Prostate gland (tissue), 2 donors: ENCODE data around the gene POLR3C. TPM values are rescaled to one million over a fixed set of nuclear protein-coding genes. Genes with fewer than 3 reads are reported as not detected.

Source experiments
- DNase-seq: peaks from one replicate; pipeline ENCODE4 v3.0.0-alpha.2; 2019; ENCODE audit warnings: low spot score
- H3K27ac ChIP-seq, 2 donors: fragments of 200-600 bp; sonication (generic); 2 replicates each; pipeline ENCODE4 v1.5.1; 2017 to 2019
- H3K27me3 ChIP-seq: fragments of 200-600 bp; sonication (generic); replicated peaks from 2 replicates; pipeline ENCODE4 v1.5.1; 2019; ENCODE audit not compliant: insufficient read depth
- H3K36me3 ChIP-seq, 2 donors: fragments of 200-600 bp; sonication (generic); 1 replicate in 1 of 2; 2 replicates in 1 of 2; pipeline versions ENCODE4 v1.5.1 to v1.8.1; 2017 to 2019
- H3K4me1 ChIP-seq: fragments of 200-600 bp; sonication (generic); replicated peaks from 2 replicates; pipeline ENCODE4 v1.5.1; 2019
- H3K4me3 ChIP-seq, 2 donors: fragments of 200-600 bp; sonication (generic); 2 replicates each; pipeline ENCODE4 v1.5.1; 2017 to 2019
- H3K9me3 ChIP-seq: fragments of 200-600 bp; sonication (generic); 2 replicates; pipeline ENCODE4 v1.5.1; 2017
- POLR2A ChIP-seq: fragments of 450-650 bp; IDR thresholded peaks from one replicate; pipeline ENCODE4 v1.6.1; 2016; ENCODE audit warnings: antibody characterized with exemption, mild to moderate bottlenecking
- POLR2AphosphoS5 ChIP-seq: sonication (generic); formaldehyde crosslinking; IDR thresholded peaks from one replicate; pipeline ENCODE4 v1.6.1; 2017; ENCODE audit warnings: antibody characterized with exemption
- WGBS: methylation state at CpG from one replicate; pipeline ENCODE4 v1.1.5; 2018; 5-methylcytosine and 5-hydroxymethylcytosine counted together
- intact Hi-C: fragments of 100-400 bp; cut with DNase I; formaldehyde crosslinking; loops from one replicate; pipeline ENCODE4 v1.14.2; 2022
- microRNA-seq: library from miRNA; unstranded; fragments of <30 nt; microRNA quantifications from one replicate; pipeline ENCODE4, GENCODE V29; 2016
- small RNA-seq, 2 donors: library from RNA; depleted of rRNA; stranded (forward); fragments of <200 nt; gene quantifications; one replicate each; pipeline ENCODE3, GENCODE V24; 2016
- total RNA-seq, 2 donors: library from RNA; depleted of rRNA; stranded (reverse); fragments of >200 nt; gene quantifications; one replicate each; pipeline ENCODE4 v1.1.0, GENCODE V29; 2016
- TF ChIP-seq, protein P1 (sequence below), 4 experiments: fragments of 200-600 bp in 2 of 4; fragments of 450-650 bp in 2 of 4; sonication (generic) in 2 of 4; IDR thresholded peaks; 1 replicate in 3 of 4; 2 replicates in 1 of 4; pipeline ENCODE4 v1.5.1; 2016 to 2019; ENCODE audit warnings: antibody characterized with exemption in 4 of 4, mild to moderate bottlenecking in 2 of 4, moderate library complexity in 2 of 4

The POLR3C gene
- total RNA-seq, 2 donors from 2014 or later: 22.5 to 48.0 TPM

DNA sequence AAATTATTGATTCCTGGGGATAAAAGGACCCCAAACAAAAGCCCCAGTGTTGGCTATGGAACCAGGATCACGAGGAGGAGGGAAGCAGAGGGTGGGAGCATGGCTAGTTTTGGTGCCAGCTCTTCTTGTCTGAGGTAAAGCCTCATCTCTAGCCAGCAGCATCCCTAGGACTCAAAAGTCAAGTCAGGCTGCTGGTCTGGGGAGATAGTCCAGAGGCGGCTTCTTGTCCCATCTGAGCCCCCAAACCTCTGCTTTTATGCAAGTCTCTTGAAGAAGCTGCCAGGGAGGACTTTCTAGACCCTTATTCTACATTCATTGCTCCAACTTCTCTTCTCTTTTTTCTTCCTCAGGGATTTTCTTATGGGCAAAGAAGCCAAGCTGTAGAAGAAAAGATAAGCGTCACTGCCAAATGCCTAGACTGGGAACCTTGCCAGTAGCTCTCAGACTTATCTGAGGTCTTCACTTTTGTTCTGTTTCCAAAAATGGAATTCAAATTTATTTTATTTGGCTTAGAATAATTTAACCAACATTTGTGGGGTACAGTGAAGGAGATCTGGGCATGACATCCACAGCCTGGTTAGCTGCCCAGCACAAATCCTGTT lies 68.6 kb downstream of the POLR3C start:
- Histone ChIP-seq H3K27ac (peak overlapping the region; percentile 97 to 98), H3K27me3 (no peaks in the 10 kb centered on the region), H3K36me3 (no peaks in the 10 kb centered on the region), H3K4me3 (no peak overlapping the region), H3K9me3 (no peaks in the 10 kb centered on the region), H3K4me1 (peaks cover 18% of the 10 kb centered on the region)
- DNase-seq: peak; percentile 51
- TF ChIP-seq POLR2A (peak; percentile 4), POLR2AphosphoS5 (no peak)
- TF ChIP-seq, protein P1, sequence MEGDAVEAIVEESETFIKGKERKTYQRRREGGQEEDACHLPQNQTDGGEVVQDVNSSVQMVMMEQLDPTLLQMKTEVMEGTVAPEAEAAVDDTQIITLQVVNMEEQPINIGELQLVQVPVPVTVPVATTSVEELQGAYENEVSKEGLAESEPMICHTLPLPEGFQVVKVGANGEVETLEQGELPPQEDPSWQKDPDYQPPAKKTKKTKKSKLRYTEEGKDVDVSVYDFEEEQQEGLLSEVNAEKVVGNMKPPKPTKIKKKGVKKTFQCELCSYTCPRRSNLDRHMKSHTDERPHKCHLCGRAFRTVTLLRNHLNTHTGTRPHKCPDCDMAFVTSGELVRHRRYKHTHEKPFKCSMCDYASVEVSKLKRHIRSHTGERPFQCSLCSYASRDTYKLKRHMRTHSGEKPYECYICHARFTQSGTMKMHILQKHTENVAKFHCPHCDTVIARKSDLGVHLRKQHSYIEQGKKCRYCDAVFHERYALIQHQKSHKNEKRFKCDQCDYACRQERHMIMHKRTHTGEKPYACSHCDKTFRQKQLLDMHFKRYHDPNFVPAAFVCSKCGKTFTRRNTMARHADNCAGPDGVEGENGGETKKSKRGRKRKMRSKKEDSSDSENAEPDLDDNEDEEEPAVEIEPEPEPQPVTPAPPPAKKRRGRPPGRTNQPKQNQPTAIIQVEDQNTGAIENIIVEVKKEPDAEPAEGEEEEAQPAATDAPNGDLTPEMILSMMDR (IDR thresholded peaks at IDR 0.05): no peak
- intact Hi-C loops: loop anchor here (1.0 to 5.0 kb wide), 2 partner anchors 18 to 125 kb away; partner anchors contain the start of gene ITGA10
- WGBS: 27% methylated on average over 3 of the region's 3 CpGs

DNA sequence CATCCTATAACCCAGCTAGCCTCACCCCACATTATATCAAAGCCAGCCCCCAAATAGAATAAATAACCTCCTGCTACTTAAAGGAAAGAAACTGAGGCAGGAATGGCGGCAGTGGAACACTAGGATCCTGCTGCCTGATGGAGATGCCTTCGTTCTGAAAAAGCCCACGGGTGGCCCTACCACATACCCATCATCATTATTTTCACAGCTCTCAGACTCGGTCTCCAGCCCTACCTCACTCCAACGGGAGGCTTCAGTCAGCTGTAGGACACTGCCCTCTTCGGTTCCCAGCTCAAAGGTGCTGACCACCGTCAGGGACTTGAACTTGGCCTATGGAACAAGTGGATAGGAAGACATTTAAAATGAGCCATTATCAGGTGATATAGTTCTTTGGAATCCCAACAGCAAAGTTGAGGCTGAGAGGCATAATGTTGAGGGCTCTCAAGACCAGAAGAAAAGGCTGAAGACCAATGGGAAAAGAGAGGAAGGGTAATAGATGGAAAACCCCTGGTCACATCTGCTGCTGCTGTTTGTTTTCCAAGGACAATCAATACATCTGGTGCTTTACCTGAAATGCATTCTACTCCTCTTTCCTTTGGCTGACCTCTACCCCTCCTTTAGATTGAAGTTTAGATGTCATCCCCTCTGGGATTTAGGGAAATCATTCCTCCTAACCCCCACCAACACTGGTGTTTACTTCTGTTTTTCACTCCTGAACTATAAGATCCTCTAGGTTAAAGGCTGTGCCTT lies 69.5 kb downstream of the POLR3C start:
- Histone ChIP-seq H3K4me1 (peaks cover 18% of the 10 kb centered on the region), H3K4me3 (no peak overlapping the region), H3K27ac (peak overlapping the region; percentile 97 to 98), H3K9me3 (no peaks in the 10 kb centered on the region), H3K27me3 (no peaks in the 10 kb centered on the region), H3K36me3 (no peaks in the 10 kb centered on the region)
- intact Hi-C loops: loop anchor here (5.0 kb wide), 1 partner anchor 124 kb away; no protein-coding TSS in a partner anchor
- TF ChIP-seq POLR2A (no peak), POLR2AphosphoS5 (no peak)
- TF ChIP-seq, protein P1 (IDR thresholded peaks at IDR 0.05): no peak
- DNase-seq: no peak
- 87% methylated on average over 7 of the region's 7 CpGs for WGBS

Small RNAs within 50 kb of the gene (microRNA-seq; reads per million reads assigned to microRNA genes)
- gene MIR6736: 1.2 reads per million, percentile 12 among the genes with 10 or more reads in this experiment

Small RNAs within 50 kb of the gene (small RNA-seq; reads per million reads assigned to genes)
- gene MIR6736: 0 reads per million in 2 donors

Other genes with a start within 250 kb of the POLR3C start
- gene GPR89A, start 216.2 kb upstream of the POLR3C start, total RNA-seq: 10 to 100 TPM; 14.5 to 30.1 TPM
- gene PDZK1, start 116.8 kb upstream of the POLR3C start, total RNA-seq: under 1 TPM in 1 of 2 donors, not detected in 1; 0.55 TPM
- not detected for gene CD160, start 104.7 kb upstream of the POLR3C start, total RNA-seq
- gene RNF115, start 105 bp upstream of the POLR3C start, total RNA-seq: 10 to 100 TPM; 12.5 to 21.4 TPM
- 1 to 10 TPM; 3.5 to 8.6 TPM for gene NUDT17, start 21.4 kb downstream of the POLR3C start, total RNA-seq
- 10 to 100 TPM; 41.7 to 48.8 TPM for gene PIAS3, start 34.9 kb downstream of the POLR3C start, total RNA-seq
- gene ANKRD35, start 61.7 kb downstream of the POLR3C start, total RNA-seq: 1 to 10 TPM; 6.6 to 7.5 TPM
- gene ITGA10, start 85.8 kb downstream of the POLR3C start, total RNA-seq: 1 to 10 TPM; 6.4 to 7.4 TPM
- gene PEX11B, start 94.5 kb downstream of the POLR3C start, total RNA-seq: 10 to 100 TPM; 35.9 to 37.7 TPM
- gene RBM8A, start 103.3 kb downstream of the POLR3C start, total RNA-seq: 100 to 1,000 TPM; 127 to 159 TPM
- gene LIX1L, start 133.8 kb downstream of the POLR3C start, total RNA-seq: 10 to 100 TPM; 30.0 to 31.8 TPM
- 1 to 10 TPM; 1.6 to 2.4 TPM for gene ANKRD34A, start 140.4 kb downstream of the POLR3C start, total RNA-seq
- 10 to 100 TPM; 20.3 to 23.2 TPM for gene POLR3GL, start 140.5 kb downstream of the POLR3C start, total RNA-seq
- 100 to 1,000 TPM; 618 to 736 TPM for gene TXNIP, start 172.4 kb downstream of the POLR3C start, total RNA-seq
- gene HJV, start 197.5 kb downstream of the POLR3C start, total RNA-seq: 1 to 10 TPM in 1 of 2 donors, not detected in 1; 1.2 TPM